GM21390 (cell line): ENCODE data around the gene ARHGEF10L.
"Not testable (repeated sequence)": the region's sequence is repeated elsewhere in the genome, so short reads cannot be mapped to it uniquely, and the experiment has no call there.

ENCODE experiments used
- ATAC-seq: cut with Tn5 transposase; IDR thresholded peaks from one replicate; pipeline ENCODE4 v1.9.1; 2021; ENCODE audit not compliant: unreplicated experiment

The ARHGEF10L gene, protein sequence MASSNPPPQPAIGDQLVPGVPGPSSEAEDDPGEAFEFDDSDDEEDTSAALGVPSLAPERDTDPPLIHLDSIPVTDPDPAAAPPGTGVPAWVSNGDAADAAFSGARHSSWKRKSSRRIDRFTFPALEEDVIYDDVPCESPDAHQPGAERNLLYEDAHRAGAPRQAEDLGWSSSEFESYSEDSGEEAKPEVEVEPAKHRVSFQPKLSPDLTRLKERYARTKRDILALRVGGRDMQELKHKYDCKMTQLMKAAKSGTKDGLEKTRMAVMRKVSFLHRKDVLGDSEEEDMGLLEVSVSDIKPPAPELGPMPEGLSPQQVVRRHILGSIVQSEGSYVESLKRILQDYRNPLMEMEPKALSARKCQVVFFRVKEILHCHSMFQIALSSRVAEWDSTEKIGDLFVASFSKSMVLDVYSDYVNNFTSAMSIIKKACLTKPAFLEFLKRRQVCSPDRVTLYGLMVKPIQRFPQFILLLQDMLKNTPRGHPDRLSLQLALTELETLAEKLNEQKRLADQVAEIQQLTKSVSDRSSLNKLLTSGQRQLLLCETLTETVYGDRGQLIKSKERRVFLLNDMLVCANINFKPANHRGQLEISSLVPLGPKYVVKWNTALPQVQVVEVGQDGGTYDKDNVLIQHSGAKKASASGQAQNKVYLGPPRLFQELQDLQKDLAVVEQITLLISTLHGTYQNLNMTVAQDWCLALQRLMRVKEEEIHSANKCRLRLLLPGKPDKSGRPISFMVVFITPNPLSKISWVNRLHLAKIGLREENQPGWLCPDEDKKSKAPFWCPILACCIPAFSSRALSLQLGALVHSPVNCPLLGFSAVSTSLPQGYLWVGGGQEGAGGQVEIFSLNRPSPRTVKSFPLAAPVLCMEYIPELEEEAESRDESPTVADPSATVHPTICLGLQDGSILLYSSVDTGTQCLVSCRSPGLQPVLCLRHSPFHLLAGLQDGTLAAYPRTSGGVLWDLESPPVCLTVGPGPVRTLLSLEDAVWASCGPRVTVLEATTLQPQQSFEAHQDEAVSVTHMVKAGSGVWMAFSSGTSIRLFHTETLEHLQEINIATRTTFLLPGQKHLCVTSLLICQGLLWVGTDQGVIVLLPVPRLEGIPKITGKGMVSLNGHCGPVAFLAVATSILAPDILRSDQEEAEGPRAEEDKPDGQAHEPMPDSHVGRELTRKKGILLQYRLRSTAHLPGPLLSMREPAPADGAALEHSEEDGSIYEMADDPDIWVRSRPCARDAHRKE (N-terminal part only)

GRCh38 chr1:17539477-17540254 is at the start of gene ARHGEF10L:
Gene ARHGEF10L, plus strand, starts transcription at chr1:17539698. Its CDS starts 40,898 bp downstream, at chr1:17580596.
- ATAC-seq, result no peak

DNA sequence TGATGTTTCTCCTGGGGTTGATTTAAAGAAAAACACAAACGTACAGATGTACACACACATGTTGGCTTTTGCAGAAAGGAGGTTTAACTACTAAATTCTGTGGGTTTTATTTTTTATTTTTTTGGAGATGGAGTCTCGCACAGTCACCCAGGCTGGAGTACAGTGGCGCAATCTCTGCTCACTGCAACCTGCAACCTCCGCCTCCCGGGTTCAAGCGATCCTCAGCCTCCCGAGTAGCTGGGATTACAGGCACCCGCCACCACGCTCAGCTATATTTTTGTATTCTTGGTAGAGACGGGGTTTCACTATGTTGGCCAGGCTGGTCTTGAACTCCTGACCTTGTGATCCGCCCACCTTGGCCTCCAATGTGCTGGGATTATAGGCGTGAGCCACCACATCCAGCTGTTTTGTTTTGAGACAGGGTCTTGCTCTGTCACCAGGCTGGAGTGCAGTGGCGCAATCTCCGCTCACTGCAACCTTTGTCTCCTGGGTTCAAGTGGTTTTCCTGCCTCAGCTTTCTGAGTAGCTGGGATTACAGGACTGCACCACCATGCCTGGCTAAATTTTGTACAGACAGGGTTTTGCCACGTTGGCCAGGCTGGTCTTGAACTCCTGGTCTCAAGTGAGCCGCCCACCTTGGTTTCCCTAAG is 49.6 kb upstream of the ARHGEF10L start:
- ATAC-seq, result not testable (repeated sequence)

- not testable (repeated sequence) for ATAC-seq
Observed at GRCh38 chr1:17490667-17491066, 48.8 kb upstream of the ARHGEF10L start.

DNA sequence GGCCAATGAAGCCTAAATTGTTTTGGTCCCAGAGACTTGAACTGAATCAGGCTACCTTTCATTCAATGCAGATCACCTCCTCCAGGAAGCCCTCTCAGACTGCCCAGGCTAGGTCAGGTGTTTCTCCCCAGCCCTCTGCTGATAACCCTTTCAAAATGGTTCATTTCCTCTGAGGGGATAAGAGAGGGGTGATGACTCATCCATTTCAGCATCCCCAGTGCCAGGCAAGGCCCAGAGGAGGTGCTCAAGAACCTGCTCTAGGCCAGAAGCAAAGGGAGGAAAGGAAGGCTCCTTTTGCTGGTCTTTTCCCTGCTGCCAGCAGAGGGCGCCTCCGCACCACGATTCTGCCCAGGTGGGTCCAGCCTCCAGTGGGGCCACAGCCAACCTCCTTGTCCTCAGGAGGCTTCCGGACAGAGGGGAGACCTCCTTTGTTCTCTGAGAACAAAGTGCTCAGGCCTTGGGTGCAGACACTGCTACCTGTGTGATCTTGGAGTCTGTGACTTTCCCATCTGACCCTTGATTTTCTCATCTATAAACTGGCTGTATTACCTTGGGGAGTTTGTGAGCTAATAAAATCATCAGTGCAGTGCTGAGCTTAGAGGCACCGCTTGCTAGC is 45.3 kb upstream of the ARHGEF10L start:
- no peak for ATAC-seq

- ATAC-seq, result no peak
Observed at GRCh38 chr1:17496419-17496818, 43.1 kb upstream of the ARHGEF10L start.

DNA sequence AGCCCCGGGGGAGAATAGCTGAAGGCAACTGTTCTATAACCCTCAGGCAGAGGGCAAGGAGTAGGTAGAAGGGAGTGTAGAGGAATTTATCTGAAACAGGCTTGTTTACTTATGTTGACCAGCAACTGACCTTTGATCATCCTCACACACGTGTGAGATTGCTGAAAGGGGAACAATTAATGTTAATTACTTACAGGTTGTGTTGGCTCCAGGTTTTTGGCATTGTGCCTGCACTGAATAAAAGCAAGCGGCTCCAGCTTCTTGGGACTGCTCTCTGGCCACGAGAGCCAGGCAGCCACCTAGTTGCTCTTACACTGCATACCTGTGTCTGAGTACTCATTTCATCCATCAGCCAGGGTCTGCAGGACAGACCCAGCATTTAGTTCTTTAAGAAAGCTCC is 41.3 kb upstream of the ARHGEF10L start:
- no peak for ATAC-seq

GRCh38 chr1:17502326-17502778 is 37.1 kb upstream of the ARHGEF10L start:
- ATAC-seq, result no peak

- no peak for ATAC-seq
Observed at GRCh38 chr1:17503146-17503545, 36.4 kb upstream of the ARHGEF10L start.

DNA sequence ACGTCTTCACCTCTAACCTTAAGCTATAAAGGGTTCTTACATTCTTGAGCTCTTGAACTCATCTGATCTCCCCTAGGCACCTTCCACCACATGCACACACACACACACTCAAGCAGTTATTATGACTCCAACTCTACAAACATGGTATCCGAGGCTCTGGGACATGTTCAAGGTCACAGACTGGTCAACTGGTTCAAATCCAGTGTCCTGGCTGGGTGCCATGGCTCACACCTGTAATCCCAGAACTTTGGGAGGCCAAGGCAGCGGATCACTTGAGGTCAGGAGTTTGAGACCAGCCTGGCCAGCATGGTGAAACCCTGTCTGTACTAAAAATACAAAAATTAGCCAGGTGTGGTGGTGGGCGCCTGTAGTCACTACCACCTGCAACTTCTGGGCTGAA is 32.3 kb upstream of the ARHGEF10L start:
- not testable (repeated sequence) for ATAC-seq

- no peak for ATAC-seq
Observed at GRCh38 chr1:17507915-17508314, 31.6 kb upstream of the ARHGEF10L start.

GRCh38 chr1:17509363-17509762 is 30.1 kb upstream of the ARHGEF10L start:
- ATAC-seq, result no peak

DNA sequence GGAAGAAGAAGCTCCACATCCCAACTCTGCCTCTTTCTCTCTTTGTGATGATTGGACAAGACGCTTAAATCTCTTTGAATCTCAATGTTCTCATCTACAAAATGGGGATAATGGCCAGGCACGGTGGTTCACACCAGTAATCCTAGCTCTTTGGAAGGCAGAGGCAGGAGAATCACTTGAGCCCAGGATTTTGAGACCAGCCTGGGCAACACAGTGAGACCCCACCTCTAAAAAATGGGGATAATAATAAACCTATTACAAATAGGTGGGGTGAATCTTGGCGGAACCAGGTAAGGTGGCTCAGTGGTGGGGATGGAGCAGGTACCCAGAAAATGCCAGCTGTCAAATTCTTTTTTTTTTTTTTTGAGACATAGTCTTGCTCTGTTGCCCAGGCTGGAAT is 29.4 kb upstream of the ARHGEF10L start:
- ATAC-seq, result no peak

DNA sequence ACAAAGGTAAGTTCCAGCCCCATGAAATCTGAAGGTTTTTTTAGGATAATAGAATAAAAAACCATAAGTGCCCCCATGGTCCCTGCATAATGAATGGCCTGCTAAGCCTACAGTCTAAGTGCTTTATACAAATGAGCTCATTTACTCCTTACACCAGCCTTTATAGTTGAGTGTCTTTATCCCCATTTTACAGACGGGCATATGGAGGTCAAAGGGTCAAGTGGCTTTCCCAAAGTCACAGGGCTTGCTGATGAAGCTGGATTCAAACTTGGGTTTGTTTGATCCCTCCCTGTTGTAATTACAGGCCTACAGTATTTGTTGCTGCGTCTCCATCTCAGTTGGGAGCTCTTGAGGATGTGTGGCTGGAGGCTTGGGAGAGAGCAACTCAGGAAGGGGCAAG is 28.3 kb upstream of the ARHGEF10L start:
- no peak for ATAC-seq

DNA sequence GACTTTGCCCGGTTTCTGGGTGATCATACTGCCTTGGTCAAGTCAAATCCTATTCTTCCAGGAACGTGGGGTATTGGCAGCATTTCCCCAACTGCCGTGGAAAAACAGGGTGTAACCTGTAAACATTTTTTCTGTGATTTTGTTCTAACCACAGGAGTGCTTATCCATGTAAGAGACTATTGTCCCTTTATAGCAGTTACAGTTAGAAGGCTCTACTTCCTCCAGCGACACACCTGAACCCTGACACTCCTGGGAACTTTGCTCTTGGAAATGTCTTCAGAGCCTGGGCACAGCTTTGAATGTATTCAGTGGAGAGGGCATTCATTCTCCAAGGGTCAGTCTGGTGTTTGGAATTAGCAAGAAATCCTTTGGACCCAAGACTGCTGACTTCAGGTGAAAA is 26.4 kb upstream of the ARHGEF10L start:
- ATAC-seq, result no peak

DNA sequence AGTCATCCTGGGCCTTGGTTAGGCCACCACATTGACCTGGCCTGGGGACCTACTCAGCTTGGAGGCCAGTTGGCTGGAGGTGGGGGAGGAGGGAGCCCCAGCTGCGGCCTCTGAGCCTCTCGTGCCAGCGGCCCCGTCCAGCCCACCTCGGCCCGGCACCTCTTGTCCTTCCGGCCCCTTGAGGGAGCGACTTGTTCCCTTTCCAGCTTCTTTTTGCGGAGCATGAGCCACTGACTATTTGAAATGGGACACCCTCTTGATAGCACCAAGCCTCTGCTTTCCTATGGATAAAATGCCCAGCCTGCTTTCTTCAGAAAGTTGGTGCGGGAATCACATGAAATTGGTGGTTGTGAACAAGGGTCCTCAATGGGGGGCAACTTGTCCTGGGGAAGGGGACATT is 24.7 kb upstream of the ARHGEF10L start:
- no peak for ATAC-seq

GRCh38 chr1:17515902-17516301 is 23.6 kb upstream of the ARHGEF10L start:
- ATAC-seq, result no peak

GRCh38 chr1:17516303-17517214 is 22.9 kb upstream of the ARHGEF10L start:
- ATAC-seq, result no peak

GRCh38 chr1:17520041-17520440 is 19.5 kb upstream of the ARHGEF10L start:
- ATAC-seq, result no peak
